ENCODE data around the gene EZH2.

Gene EZH2

GRCh38 chr7:148852272-148852671 is 31.8 kb downstream of the EZH2 start:
- no peak for DNase-seq

- DNase-seq = no peak
These were observed 33.5 kb downstream of the EZH2 start for GRCh38 chr7:148850564-148850963.

- no peak for DNase-seq
These were observed 34.5 kb downstream of the EZH2 start for GRCh38 chr7:148849393-148850098.

- DNase-seq = no peak
These were observed 36.0 kb downstream of the EZH2 start for GRCh38 chr7:148847815-148848734.

- no peak for DNase-seq
These were observed 45.2 kb downstream of the EZH2 start for GRCh38 chr7:148838905-148839304.

GRCh38 chr7:148835854-148836253 is 48.2 kb downstream of the EZH2 start:
- no peak for DNase-seq

- DNase-seq = no peak
These were observed 49.5 kb downstream of the EZH2 start for GRCh38 chr7:148834605-148835004.

GRCh38 chr7:148831782-148832181 is 52.3 kb downstream of the EZH2 start:
- no peak for DNase-seq

- no peak for DNase-seq
These were observed 53.0 kb downstream of the EZH2 start for GRCh38 chr7:148830897-148831692.

- no peak for DNase-seq
These were observed 55.1 kb downstream of the EZH2 start for GRCh38 chr7:148828965-148829364.

GRCh38 chr7:148825338-148825737 is 58.8 kb downstream of the EZH2 start:
- DNase-seq = no peak

GRCh38 chr7:148824864-148825263 is 59.2 kb downstream of the EZH2 start:
- DNase-seq = no peak

GRCh38 chr7:148821422-148821821 is 62.7 kb downstream of the EZH2 start:
- DNase-seq = no peak

- DNase-seq = no peak
These were observed 64.3 kb downstream of the EZH2 start for GRCh38 chr7:148819697-148820360.

GRCh38 chr7:148815612-148816011 is 68.5 kb downstream of the EZH2 start:
- no peak for DNase-seq

GRCh38 chr7:148814922-148815559 is 69.0 kb downstream of the EZH2 start:
- no peak for DNase-seq

- DNase-seq = no peak
These were observed 70.2 kb downstream of the EZH2 start for GRCh38 chr7:148813890-148814289.

- no peak for DNase-seq
These were observed 72.2 kb downstream of the EZH2 start for GRCh38 chr7:148811892-148812291.

GRCh38 chr7:148809856-148810255 is 74.2 kb downstream of the EZH2 start:
- no peak for DNase-seq

- peak; percentile 35 for DNase-seq
These were observed 76.7 kb downstream of the EZH2 start for GRCh38 chr7:148807436-148807835.

- no peak for DNase-seq
These were observed 77.9 kb downstream of the EZH2 start for GRCh38 chr7:148806187-148806586.

Measured in NCI-H1694 (cell line).